C1 segment of cervical spinal cord (tissue), 14 donors: ENCODE data around the gene BRPF3.
A peak's percentile ranks its signal among the peaks of the same experiment; 100 is the strongest.

ENCODE experiments used
- DNase-seq, 14 donors: peaks; one replicate each; lab custom pipeline; 2025; lab: John Stamatoyannopoulos, UW

Gene BRPF3

GRCh38 chr6:36196113-36196879 is at the start of gene BRPF3:
TSS of gene BRPF3 (plus strand) at chr6:36196744. CDS start at chr6:36200323, 3,579 bp downstream.
- peak in 13 of 14 donors; percentile 55 to 93 (median 78) for DNase-seq

- DNase-seq = no peak
Observed at GRCh38 chr6:36147294-36147693, 49.2 kb upstream of the BRPF3 start.

GRCh38 chr6:36149476-36149875 is 47.1 kb upstream of the BRPF3 start:
- DNase-seq = no peak

DNA sequence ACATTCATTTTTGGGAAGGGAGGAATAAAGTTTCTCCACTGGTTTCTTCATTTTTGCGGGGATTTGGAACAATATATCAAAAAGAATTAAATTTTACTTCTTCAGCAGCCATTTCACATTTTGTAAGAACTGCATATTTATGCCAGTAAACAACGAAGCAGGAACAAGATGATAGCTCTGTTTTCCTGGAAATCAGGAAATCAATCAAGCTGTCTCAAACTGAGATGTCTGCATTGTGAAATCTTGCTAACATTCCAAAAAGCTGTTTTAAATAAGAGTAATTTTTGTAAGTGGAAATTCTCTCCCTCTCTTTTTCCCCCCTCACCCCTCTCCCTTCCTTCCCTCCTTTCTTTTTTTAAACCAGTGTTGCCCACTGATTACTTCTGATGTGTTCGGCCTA is 46.3 kb upstream of the BRPF3 start:
- no peak for DNase-seq

GRCh38 chr6:36154286-36154685 is 42.3 kb upstream of the BRPF3 start:
- no peak for DNase-seq

DNA sequence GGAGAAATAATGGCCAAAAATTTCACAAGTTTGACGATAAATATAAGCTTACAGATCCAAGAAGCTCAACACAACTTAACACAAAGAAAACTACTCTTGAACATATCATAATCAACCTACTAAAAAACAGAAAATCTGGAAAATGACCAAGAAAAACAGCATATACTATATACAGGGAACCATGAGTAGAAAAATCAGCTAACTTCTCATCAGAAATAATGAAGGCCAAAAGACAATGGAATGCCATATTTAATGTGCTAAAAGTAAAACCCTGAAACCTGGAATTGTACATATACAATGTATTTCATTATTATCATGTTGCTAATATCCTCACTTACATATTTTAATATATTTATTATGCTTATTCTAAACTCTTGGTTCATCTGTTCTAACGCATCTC is 40.9 kb upstream of the BRPF3 start:
- no peak for DNase-seq

DNA sequence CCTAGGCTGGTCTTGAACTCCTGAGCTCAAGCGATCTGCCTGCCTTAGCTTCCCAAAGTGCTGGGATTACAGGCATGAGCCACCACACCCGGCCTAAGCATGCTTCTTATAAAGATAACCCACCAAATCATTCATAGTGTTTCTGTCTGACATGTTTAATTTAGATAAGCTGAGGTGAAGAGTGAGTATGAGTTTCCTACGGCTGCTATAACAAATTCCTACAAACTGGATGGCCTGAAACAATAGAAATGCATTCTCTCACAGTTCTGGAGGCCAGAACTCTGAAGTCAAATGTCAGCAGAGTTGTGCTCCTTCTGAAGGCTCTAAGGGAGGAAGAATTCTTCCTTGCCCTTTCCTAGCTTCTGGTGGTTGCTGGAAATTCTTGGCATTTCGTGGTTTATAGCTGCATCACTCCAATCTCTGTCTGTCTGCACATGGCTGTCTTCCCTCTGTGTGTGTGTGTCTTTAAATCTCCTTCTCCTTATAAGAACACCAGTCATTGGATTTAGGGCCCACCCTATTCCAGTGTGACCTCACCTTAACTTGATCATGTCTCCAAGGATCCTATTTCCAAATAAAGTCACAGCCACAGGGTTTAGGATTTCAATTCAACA is 36.3 kb upstream of the BRPF3 start:
- no peak for DNase-seq

DNA sequence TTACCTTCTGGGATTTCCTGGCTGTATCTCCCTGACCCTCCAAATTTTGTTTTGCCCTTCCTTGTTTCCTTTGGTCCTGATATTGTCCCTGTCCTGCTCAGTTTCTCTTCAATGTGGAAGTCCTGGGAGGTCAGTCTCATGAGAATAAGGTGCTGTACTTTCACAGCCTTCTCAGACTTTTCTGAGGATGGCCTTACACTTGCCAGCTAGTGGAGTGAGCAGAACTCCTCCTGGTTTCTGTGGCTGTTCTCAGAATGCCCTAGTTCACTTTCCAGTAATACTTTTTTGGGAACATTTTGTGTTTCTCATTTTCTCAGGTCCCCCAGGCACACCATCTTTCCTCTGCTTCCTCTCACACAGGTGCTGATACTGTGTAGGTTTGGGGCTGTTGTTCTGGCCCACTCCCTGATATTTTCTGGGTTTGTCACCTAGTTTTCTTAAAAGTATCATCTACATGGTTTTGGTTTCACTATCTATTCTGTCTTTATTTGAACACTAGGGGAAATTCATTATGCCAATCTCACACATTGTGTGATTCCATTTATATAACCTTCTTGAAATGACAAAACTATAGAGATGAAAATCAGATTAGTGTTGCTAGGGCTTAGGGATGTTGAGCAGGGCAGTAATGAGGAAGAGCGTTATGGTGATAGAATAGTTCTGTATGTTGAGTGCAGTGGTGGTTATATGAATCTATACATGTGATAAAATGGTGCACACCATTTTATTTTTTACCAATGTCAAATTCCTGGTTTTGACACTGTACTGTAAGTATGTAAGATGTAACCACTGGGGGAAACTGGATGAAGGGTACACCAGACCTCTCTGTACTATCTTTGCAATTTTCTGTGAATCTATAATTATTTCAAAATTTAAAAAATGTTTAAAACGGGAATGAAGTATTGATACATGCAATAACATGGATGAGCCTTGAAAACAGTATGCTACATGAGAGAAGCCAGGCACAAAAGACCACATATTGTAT is 27.2 kb upstream of the BRPF3 start:
- DNase-seq = no peak

- DNase-seq = no peak
Observed at GRCh38 chr6:36170704-36171103, 25.8 kb upstream of the BRPF3 start.

GRCh38 chr6:36171573-36171972 is 25.0 kb upstream of the BRPF3 start:
- no peak for DNase-seq

DNA sequence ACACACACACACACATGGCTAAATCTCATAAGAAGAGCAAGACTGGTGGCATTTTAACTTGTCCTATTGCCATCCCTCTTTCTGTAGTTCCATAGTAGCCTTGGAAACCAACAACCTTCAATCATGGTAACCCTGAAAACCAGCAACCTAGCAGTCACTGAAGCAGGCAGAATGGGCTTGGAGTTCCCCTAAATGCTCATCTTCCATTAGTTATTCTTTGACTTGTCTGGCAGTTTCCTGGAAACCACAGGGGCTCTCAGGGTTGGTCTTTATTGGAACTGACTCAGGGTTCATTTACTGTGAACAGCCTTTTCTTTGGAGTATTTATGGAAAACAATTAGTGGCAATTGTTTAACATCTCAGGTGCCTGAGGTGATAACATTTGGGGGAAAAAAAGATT is 19.4 kb upstream of the BRPF3 start:
- DNase-seq = no peak

GRCh38 chr6:36178544-36178943 is 18.0 kb upstream of the BRPF3 start:
- no peak for DNase-seq

GRCh38 chr6:36180126-36180525 is 16.4 kb upstream of the BRPF3 start:
- DNase-seq = no peak

- DNase-seq = no peak
Observed at GRCh38 chr6:36184311-36184710, 12.2 kb upstream of the BRPF3 start.

GRCh38 chr6:36186199-36186598 is 10.3 kb upstream of the BRPF3 start:
- DNase-seq = no peak

- DNase-seq = no peak
Observed at GRCh38 chr6:36187446-36187845, 9.1 kb upstream of the BRPF3 start.

DNA sequence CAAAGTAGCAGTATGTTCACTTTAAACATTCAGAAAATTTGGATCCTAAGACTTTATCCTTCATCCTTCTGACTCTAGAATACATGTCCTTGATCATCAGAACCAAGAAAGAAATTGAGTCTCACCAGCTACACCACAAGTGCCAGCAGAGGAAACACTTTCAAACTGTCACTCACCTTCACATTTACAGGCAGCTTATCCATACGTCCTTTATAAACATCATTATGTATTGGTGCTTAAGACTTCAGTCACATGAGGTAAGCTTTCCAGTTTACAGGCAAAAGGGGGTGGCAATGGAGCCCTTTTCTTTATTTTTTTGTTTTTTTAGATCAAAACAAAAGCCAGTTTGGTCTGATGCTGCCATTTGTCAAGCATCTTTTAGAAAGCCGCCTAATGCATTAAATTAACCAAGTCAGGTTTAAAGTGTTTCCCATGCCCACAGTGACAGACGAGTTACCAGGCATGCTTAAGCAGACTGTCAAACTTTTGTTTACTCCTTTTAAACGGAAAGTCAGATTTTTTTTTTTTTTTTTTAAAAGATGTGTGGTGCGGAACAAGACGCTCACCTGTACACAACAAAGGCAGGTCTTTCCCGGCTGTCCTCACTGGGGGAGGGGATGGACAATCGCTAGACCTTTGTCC is 952 bp upstream of the BRPF3 start:
- peak in 1 of 14 donors; percentile 43 for DNase-seq

- DNase-seq = peak; percentile 68 to 98 (median 94)
Observed at GRCh38 chr6:36196880-36197548, 470 bp downstream of the BRPF3 start.

DNA sequence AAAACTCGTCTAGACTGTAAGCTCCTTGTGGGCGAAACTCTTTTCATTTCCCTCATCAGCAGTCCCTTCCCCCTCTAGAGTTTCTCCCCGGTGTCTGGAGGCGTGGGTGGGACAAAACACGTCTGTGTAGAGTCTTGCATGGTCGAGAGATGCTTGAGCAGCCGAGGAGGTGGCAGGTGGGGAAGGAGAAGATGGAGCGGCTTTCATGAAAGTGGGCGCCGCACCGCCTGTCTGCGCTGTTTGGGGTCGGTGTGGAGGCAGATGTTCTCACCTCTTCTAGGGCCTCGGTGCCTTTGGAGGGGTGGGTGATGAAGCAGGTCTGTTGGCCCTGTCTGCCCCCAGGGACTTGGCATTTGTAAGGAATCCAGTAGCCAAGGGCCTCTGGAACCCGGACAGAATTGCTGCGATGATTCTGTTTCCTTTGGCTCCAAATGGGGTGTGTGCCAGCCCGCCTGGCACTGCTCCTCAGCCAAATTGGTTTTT is 1.2 kb downstream of the BRPF3 start:
- DNase-seq = peak in 10 of 14 donors; percentile 4 to 66 (median 20)

- DNase-seq = no peak
Observed at GRCh38 chr6:36198986-36199385, 2.4 kb downstream of the BRPF3 start.
